GM12878 (cell line): ENCODE data around the gene PSAT1. TPM values are rescaled to one million over a fixed set of nuclear protein-coding genes. Genes with fewer than 3 reads are reported as not detected.

Experiments
- ATAC-seq: fragments of 200-7000 bp; cut with Tn5 transposase; 3 replicates; pipeline ENCODE4 v1.9.1; 2020; ENCODE audit warnings: mild to moderate bottlenecking, moderate library complexity
- BruUV-seq: library from RNA; stranded (reverse); fragments of 400-500 nt; replicated peaks from 2 replicates; lab custom pipeline; 2021; lab: Mats Ljungman, UMichigan
- CTCF ChIA-PET: fragments of 300-600 bp; sonication (Branson Sonifier 250); formaldehyde crosslinking; extraction: SDS; loops from one replicate; lab custom pipeline; 2021; ENCODE audit warnings: inconsistent platforms; lab: Yijun Ruan, JAX
- POLR2A ChIA-PET: fragments of 350-600 bp; formaldehyde crosslinking; extraction: SDS; loops from one replicate; lab custom pipeline; 2021; ENCODE audit warnings: inconsistent platforms; lab: Charles Lee
- RAD21 ChIA-PET: fragments of 300-600 bp; sonication (Branson Sonifier 250); formaldehyde crosslinking; loops from one replicate; lab custom pipeline; 2023; ENCODE audit warnings: antibody characterized with exemption; ENCODE audit not compliant: unreplicated experiment; lab: Charles Lee
- SMC1A ChIA-PET: fragments of 300-600 bp; sonication (Branson Sonifier 250); formaldehyde crosslinking; loops from one replicate; lab custom pipeline; 2023; ENCODE audit not compliant: unreplicated experiment, uncharacterized antibody; lab: Charles Lee
- DNase-seq: peaks from one replicate; pipeline ENCODE4 v3.0.0-alpha.2; 2011; ENCODE audit warnings: low read depth, low spot score
- FAIRE-seq: peaks from 3 replicates; lab custom pipeline; 2011; peaks lifted over from hg19 to GRCh38; lab: Jason Lieb, UNC
- H2AFZ ChIP-seq: 2 replicates; pipeline ENCODE4 v1.6.0; 2011; ENCODE audit warnings: low read depth, low read length, control low read depth; ENCODE audit not compliant: control insufficient read depth
- H3K27ac ChIP-seq: 2 replicates; pipeline ENCODE4 v1.5.1; 2011; ENCODE audit warnings: control low read depth; ENCODE audit not compliant: control insufficient read depth, insufficient read depth
- H3K27me3 ChIP-seq, 2 experiments: replicated peaks in 1 of 2; 2 replicates each; pipeline versions ENCODE4 v1.6.0 to v1.6.1; 2011; ENCODE audit warnings: low read length in 1 of 2; ENCODE audit not compliant: control insufficient read depth in 2 of 2, insufficient read depth in 2 of 2
- H3K36me3 ChIP-seq, 2 experiments: 2 replicates each; pipeline ENCODE4 v1.5.1; 2011; ENCODE audit warnings: low read length in 1 of 2; ENCODE audit not compliant: control insufficient read depth in 2 of 2, insufficient read depth in 2 of 2
- H3K4me1 ChIP-seq: 2 replicates; pipeline ENCODE4 v1.6.1; 2011; ENCODE audit warnings: mild to moderate bottlenecking, low read length, moderate library complexity, mixed read lengths; ENCODE audit not compliant: control insufficient read depth, insufficient read depth
- H3K4me2 ChIP-seq: 2 replicates; pipeline ENCODE4 v1.6.0; 2011; ENCODE audit warnings: control low read depth; ENCODE audit not compliant: control insufficient read depth, insufficient read depth
- H3K4me3 ChIP-seq: fragments of 200-600 bp; sonication (generic); 2 replicates; pipeline ENCODE4 v1.5.1; 2016
- H3K79me2 ChIP-seq: 2 replicates; pipeline ENCODE4 v1.6.0; 2011; ENCODE audit warnings: low read length; ENCODE audit not compliant: control insufficient read depth, insufficient read depth
- H3K9ac ChIP-seq: 2 replicates; pipeline ENCODE4 v1.8.0; 2011; ENCODE audit warnings: low read length, control low read depth, mixed read lengths; ENCODE audit not compliant: control insufficient read depth, insufficient read depth
- H3K9me3 ChIP-seq: replicated peaks from 3 replicates; pipeline ENCODE4 v1.5.1; 2011; ENCODE audit warnings: mild to moderate bottlenecking, low read length; ENCODE audit not compliant: control insufficient read depth, insufficient read depth
- H4K20me1 ChIP-seq: 2 replicates; pipeline ENCODE4 v1.6.0; 2011; ENCODE audit not compliant: control insufficient read depth, insufficient read depth
- ATF7 ChIP-seq: fragments of 450-650 bp; IDR thresholded peaks from 2 replicates; pipeline ENCODE4 v1.6.1; 2016; ENCODE audit warnings: low read depth, mild to moderate bottlenecking
- FOS ChIP-seq: IDR thresholded peaks from 3 replicates; pipeline ENCODE4 v1.6.1; 2011; ENCODE audit warnings: borderline replicate concordance; ENCODE audit not compliant: insufficient read length; ENCODE audit errors: extremely low read depth
- IKZF2 ChIP-seq, 2 experiments: fragments of 450-650 bp; IDR thresholded peaks; 2 replicates each; pipeline ENCODE4 v1.6.1; 2017; ENCODE audit warnings: mild to moderate bottlenecking in 2 of 2, moderate library complexity in 2 of 2
- MEF2A ChIP-seq: IDR thresholded peaks from 2 replicates; pipeline ENCODE4 v1.6.1; 2011; ENCODE audit warnings: low read depth, mild to moderate bottlenecking, low read length, moderate library complexity; ENCODE audit not compliant: insufficient read depth
- MYB ChIP-seq: fragments of 150-350 bp; IDR thresholded peaks from 2 replicates; pipeline ENCODE4 v1.6.1; 2014; ENCODE audit warnings: mild to moderate bottlenecking, low read depth, low read length, borderline replicate concordance
- NFXL1 ChIP-seq: fragments of 450-650 bp; IDR thresholded peaks from 2 replicates; pipeline ENCODE4 v1.6.1; 2017; ENCODE audit warnings: antibody characterized with exemption, mild to moderate bottlenecking, borderline replicate concordance
- ZZZ3 ChIP-seq: IDR thresholded peaks from 2 replicates; pipeline ENCODE4 v1.6.1; 2011; ENCODE audit warnings: low read depth; ENCODE audit not compliant: control insufficient read depth, insufficient read length
- in situ Hi-C: fragments of 300-500 bp; cut with MboI; formaldehyde crosslinking; loops from 9 replicates; pipeline ENCODE4 v1.14.3; 2018; ENCODE audit warnings: mixed read lengths
- intact Hi-C: fragments of 100-400 bp; cut with micrococcal nuclease; formaldehyde crosslinking; loops from one replicate; pipeline ENCODE4 v1.14.2; 2022; ENCODE audit not compliant: unreplicated experiment
- polyA plus RNA-seq, 11 experiments: library from polyadenylated mRNA; depleted of rRNA in 4 of 11; unstranded in 6 of 11; stranded (reverse) in 5 of 11; fragments of >200 nt; fragmentation: Nextera tagmentation in 4 of 11; fragmentation: Illumina TruSeq in 1 of 11; extraction: Ambion mirVana in 4 of 11; extraction: Trizol in 1 of 11; gene quantifications; 1 replicate in 1 of 11; 2 replicates in 10 of 11; pipeline versions ENCODE4 v1.2.1 to v1.2.3, GENCODE V29; 2011 to 2016; ENCODE audit warnings: inconsistent platforms in 2 of 11, missing spikeins in 2 of 11, low read depth in 1 of 11
- total RNA-seq, 4 experiments: library from RNA; depleted of rRNA in 3 of 4; stranded (reverse); fragments of >200 nt in 3 of 4; fragmentation: Illumina TruSeq in 1 of 4; extraction: Trizol in 1 of 4; gene quantifications; 2 replicates each; pipeline versions ENCODE4 v1.2.1 to v1.2.3, GENCODE V29; 2013 to 2021
- TF ChIP-seq, protein P1 (sequence below): IDR thresholded peaks from 2 replicates; pipeline ENCODE4 v1.6.1; 2012; ENCODE audit warnings: improper control_type of control experiment, low read depth, low read length; ENCODE audit not compliant: insufficient replicate concordance
- TF ChIP-seq, protein P2 (sequence below): IDR thresholded peaks from 2 replicates; pipeline ENCODE4 v1.6.1; 2011; ENCODE audit warnings: borderline replicate concordance, low read depth, mild to moderate bottlenecking, moderate library complexity, mixed read lengths, low read length; ENCODE audit not compliant: insufficient read depth; ENCODE audit errors: extremely low read length
- TF ChIP-seq, protein P3 (sequence below): IDR thresholded peaks from 2 replicates; pipeline ENCODE4 v1.6.1; 2011; ENCODE audit warnings: low read depth, low read length, improper control_type of control experiment, borderline replicate concordance
- TF ChIP-seq, protein P4 (sequence below): fragments of 450-650 bp; IDR thresholded peaks from 2 replicates; pipeline ENCODE4 v1.6.1; 2017; ENCODE audit warnings: low read depth, mild to moderate bottlenecking, moderate library complexity

PSAT1 gene
- total and polyA plus RNA-seq, 10 of the 15 experiments (the other 5 are each of a cell fraction or from before 2014, with no cell fraction given) = 35.1 to 126 (median 51.9) TPM

DNA sequence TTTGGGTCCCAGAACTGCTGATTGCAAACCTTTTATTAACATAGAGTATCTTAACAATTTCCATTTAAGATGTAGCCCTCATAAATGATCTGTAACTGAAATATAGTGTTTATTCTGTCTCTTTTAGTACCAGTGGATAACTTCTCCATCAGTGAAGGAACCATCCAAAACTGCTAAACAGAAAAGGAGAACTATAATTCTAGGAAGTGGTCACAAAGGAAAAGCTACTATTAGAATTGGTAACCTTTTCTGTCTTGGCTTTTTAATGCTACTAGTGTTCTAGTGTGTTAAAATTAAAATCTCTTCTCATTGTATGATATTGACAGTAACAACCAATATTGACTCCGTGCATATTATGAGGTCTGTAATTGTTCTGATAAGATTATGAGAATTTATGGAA is 48.3 kb upstream of the PSAT1 start (continued):
- TF ChIP-seq, protein P1, sequence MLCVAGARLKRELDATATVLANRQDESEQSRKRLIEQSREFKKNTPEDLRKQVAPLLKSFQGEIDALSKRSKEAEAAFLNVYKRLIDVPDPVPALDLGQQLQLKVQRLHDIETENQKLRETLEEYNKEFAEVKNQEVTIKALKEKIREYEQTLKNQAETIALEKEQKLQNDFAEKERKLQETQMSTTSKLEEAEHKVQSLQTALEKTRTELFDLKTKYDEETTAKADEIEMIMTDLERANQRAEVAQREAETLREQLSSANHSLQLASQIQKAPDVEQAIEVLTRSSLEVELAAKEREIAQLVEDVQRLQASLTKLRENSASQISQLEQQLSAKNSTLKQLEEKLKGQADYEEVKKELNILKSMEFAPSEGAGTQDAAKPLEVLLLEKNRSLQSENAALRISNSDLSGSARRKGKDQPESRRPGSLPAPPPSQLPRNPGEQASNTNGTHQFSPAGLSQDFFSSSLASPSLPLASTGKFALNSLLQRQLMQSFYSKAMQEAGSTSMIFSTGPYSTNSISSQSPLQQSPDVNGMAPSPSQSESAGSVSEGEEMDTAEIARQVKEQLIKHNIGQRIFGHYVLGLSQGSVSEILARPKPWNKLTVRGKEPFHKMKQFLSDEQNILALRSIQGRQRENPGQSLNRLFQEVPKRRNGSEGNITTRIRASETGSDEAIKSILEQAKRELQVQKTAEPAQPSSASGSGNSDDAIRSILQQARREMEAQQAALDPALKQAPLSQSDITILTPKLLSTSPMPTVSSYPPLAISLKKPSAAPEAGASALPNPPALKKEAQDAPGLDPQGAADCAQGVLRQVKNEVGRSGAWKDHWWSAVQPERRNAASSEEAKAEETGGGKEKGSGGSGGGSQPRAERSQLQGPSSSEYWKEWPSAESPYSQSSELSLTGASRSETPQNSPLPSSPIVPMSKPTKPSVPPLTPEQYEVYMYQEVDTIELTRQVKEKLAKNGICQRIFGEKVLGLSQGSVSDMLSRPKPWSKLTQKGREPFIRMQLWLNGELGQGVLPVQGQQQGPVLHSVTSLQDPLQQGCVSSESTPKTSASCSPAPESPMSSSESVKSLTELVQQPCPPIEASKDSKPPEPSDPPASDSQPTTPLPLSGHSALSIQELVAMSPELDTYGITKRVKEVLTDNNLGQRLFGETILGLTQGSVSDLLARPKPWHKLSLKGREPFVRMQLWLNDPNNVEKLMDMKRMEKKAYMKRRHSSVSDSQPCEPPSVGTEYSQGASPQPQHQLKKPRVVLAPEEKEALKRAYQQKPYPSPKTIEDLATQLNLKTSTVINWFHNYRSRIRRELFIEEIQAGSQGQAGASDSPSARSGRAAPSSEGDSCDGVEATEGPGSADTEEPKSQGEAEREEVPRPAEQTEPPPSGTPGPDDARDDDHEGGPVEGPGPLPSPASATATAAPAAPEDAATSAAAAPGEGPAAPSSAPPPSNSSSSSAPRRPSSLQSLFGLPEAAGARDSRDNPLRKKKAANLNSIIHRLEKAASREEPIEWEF = no peak

DNA sequence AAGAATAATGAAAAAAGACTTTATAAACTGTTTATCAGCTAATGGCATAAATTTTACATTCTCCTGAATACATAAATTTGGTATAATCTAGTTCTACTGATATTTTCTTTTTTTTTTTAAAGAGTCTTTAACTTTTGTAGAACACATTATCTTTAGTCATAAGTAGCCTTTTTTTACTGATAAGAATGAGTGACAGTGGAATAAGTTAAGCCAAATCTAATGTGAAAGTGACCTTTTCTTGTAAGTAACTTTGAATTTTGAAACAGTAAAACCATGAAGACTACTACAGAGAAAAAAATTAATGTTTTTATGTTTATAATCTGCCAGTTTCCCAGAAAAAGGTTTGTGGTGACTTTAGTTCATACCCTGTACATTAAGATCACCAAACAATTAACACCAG is 47.4 kb upstream of the PSAT1 start:
- H3K27me3 ChIP-seq = no peaks in the 10 kb centered on the region
- ChIA-PET POLR2A (interaction anchor here (0.6 kb wide), 1 partner anchor 818 kb away, joined by 5 read pairs; no protein-coding TSS in a partner anchor), RAD21 (no interaction called here), CTCF (interaction anchor here (0.5 to 2.0 kb wide), 2 partner anchors 120 to 1473 kb away, joined by 3 to 11 read pairs; no protein-coding TSS in a partner anchor), SMC1A (interaction anchor here (1.0 kb wide), 1 partner anchor 11 kb away, joined by 4 read pairs; no protein-coding TSS in a partner anchor)
- in situ Hi-C loops (no loop called here), intact Hi-C loops (no loop called here)
- no peaks in the 10 kb centered on the region for H3K4me1 ChIP-seq
- no peak overlapping the region for H3K4me2 ChIP-seq
- no peak overlapping the region for H3K4me3 ChIP-seq
- no peak overlapping the region for H3K9ac ChIP-seq
- no peaks in the 10 kb centered on the region for H3K9me3 ChIP-seq
- H3K27ac ChIP-seq = no peak overlapping the region
- DNase-seq (no peak), FAIRE-seq (no peak), ATAC-seq (no peak)
- peaks cover 0 to 5% of the 10 kb centered on the region in 2 experiments; a peak in 1 of 4 replicates for H3K36me3 ChIP-seq
- H3K79me2 ChIP-seq = no peaks in the 10 kb centered on the region
- H2AFZ ChIP-seq = no peak overlapping the region
- no TSS peak for BruUV-seq
- no peaks in the 10 kb centered on the region for H4K20me1 ChIP-seq
- TF ChIP-seq ZZZ3 (no peak), FOS (no peak), IKZF2 (IDR thresholded peaks at IDR 0.05) (no peak), MEF2A (no peak), NFXL1 (no peak), ATF7 (no peak), MYB (no peak)
- TF ChIP-seq, protein P2, sequence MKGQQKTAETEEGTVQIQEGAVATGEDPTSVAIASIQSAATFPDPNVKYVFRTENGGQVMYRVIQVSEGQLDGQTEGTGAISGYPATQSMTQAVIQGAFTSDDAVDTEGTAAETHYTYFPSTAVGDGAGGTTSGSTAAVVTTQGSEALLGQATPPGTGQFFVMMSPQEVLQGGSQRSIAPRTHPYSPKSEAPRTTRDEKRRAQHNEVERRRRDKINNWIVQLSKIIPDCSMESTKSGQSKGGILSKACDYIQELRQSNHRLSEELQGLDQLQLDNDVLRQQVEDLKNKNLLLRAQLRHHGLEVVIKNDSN = no peak
- TF ChIP-seq, protein P3, sequence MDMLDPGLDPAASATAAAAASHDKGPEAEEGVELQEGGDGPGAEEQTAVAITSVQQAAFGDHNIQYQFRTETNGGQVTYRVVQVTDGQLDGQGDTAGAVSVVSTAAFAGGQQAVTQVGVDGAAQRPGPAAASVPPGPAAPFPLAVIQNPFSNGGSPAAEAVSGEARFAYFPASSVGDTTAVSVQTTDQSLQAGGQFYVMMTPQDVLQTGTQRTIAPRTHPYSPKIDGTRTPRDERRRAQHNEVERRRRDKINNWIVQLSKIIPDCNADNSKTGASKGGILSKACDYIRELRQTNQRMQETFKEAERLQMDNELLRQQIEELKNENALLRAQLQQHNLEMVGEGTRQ = no peak
- TF ChIP-seq, protein P4, sequence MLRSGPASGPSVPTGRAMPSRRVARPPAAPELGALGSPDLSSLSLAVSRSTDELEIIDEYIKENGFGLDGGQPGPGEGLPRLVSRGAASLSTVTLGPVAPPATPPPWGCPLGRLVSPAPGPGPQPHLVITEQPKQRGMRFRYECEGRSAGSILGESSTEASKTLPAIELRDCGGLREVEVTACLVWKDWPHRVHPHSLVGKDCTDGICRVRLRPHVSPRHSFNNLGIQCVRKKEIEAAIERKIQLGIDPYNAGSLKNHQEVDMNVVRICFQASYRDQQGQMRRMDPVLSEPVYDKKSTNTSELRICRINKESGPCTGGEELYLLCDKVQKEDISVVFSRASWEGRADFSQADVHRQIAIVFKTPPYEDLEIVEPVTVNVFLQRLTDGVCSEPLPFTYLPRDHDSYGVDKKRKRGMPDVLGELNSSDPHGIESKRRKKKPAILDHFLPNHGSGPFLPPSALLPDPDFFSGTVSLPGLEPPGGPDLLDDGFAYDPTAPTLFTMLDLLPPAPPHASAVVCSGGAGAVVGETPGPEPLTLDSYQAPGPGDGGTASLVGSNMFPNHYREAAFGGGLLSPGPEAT = no peak
